HepG2 (cell line): ENCODE measurements around the gene SDF2. TPM values are rescaled to one million over a fixed set of nuclear protein-coding genes. Genes with fewer than 3 reads are reported as not detected.

Experiments used
- CTCF ChIP-seq: sonication (generic); formaldehyde crosslinking; IDR thresholded peaks from 2 replicates; pipeline ENCODE4 v1.5.0; 2020; ENCODE audit warnings: mild to moderate bottlenecking, missing genetic modification reagents, moderate library complexity
- DNMT3B ChIP-seq: conservative IDR thresholded peaks from 2 replicates; pipeline ENCODE4 v1.6.1; 2016; ENCODE audit warnings: missing biosample characterization, control low read depth
- DR1 ChIP-seq: sonication (generic); formaldehyde crosslinking; IDR thresholded peaks from 2 replicates; pipeline ENCODE4 v1.8.0; 2021; ENCODE audit warnings: mild to moderate bottlenecking, missing genetic modification reagents, inconsistent platforms
- ELF3 ChIP-seq: IDR thresholded peaks from 2 replicates; pipeline ENCODE4 v1.6.1; 2016; ENCODE audit warnings: missing genetic modification reagents, missing compliant biosample characterization
- GATA4 ChIP-seq: sonication (generic); IDR thresholded peaks from 2 replicates; pipeline ENCODE4 v1.6.1; 2016; ENCODE audit warnings: antibody characterized with exemption, low read depth, borderline replicate concordance
- HOXA5 ChIP-seq: sonication (generic); formaldehyde crosslinking; IDR thresholded peaks from 2 replicates; pipeline ENCODE4 v1.4.0; 2020; ENCODE audit warnings: missing genetic modification reagents
- JUN ChIP-seq: sonication (generic); formaldehyde crosslinking; IDR thresholded peaks from 2 replicates; pipeline ENCODE4 v1.4.0; 2020; ENCODE audit warnings: mild to moderate bottlenecking, missing genetic modification reagents
- KLF16 ChIP-seq, 2 experiments: sonication (generic) in 1 of 2; formaldehyde crosslinking in 1 of 2; IDR thresholded peaks; 2 replicates each; pipeline versions ENCODE4 v1.6.1 to v1.8.0; 2016 to 2023; ENCODE audit warnings: missing genetic modification reagents in 2 of 2, missing compliant biosample characterization in 1 of 2
- ONECUT2 ChIP-seq: sonication (generic); formaldehyde crosslinking; IDR thresholded peaks from 2 replicates; pipeline ENCODE4 v1.4.0; 2020; ENCODE audit warnings: missing genetic modification reagents
- PHF5A ChIP-seq: IDR thresholded peaks from one replicate; pipeline ENCODE4 v1.6.1; 2018; ENCODE audit warnings: low read depth, missing genetic modification reagents; ENCODE audit not compliant: unreplicated experiment
- RXRA ChIP-seq: sonication (generic); formaldehyde crosslinking; IDR thresholded peaks from 2 replicates; pipeline ENCODE4 v1.5.1; 2020; ENCODE audit warnings: missing genetic modification reagents
- WIZ ChIP-seq: sonication (generic); formaldehyde crosslinking; IDR thresholded peaks from 2 replicates; pipeline ENCODE4 v1.5.1; 2020; ENCODE audit warnings: mild to moderate bottlenecking, missing genetic modification reagents
- ZBTB4 ChIP-seq: sonication (generic); formaldehyde crosslinking; IDR thresholded peaks from 2 replicates; pipeline ENCODE4 v1.4.0; 2020; ENCODE audit warnings: missing genetic modification reagents, mild to moderate bottlenecking, borderline replicate concordance
- ZBTB7A ChIP-seq: sonication (generic); formaldehyde crosslinking; IDR thresholded peaks from 2 replicates; pipeline ENCODE4 v1.8.0; 2022; ENCODE audit warnings: mild to moderate bottlenecking, missing genetic modification reagents
- ZNF230 ChIP-seq: sonication (generic); formaldehyde crosslinking; IDR thresholded peaks from 2 replicates; pipeline ENCODE4 v1.4.0; 2020; ENCODE audit warnings: mild to moderate bottlenecking, missing genetic modification reagents
- ZNF629 ChIP-seq: sonication (generic); formaldehyde crosslinking; conservative IDR thresholded peaks from 2 replicates; pipeline ENCODE4 v1.5.0; 2020; ENCODE audit warnings: missing genetic modification reagents
- ZNF746 ChIP-seq: sonication (generic); formaldehyde crosslinking; IDR thresholded peaks from 2 replicates; pipeline ENCODE4 v1.8.0; 2022; ENCODE audit warnings: mild to moderate bottlenecking, missing genetic modification reagents
- ZNF816 ChIP-seq: sonication (generic); formaldehyde crosslinking; IDR thresholded peaks from 2 replicates; pipeline ENCODE4 v1.8.0; 2022; ENCODE audit warnings: missing genetic modification reagents, mild to moderate bottlenecking, borderline replicate concordance
- ZSCAN12 ChIP-seq: sonication (generic); formaldehyde crosslinking; IDR thresholded peaks from 2 replicates; pipeline ENCODE4 v1.9.0; 2021; ENCODE audit warnings: mild to moderate bottlenecking, missing genetic modification reagents
- polyA plus RNA-seq, 8 experiments: library from polyadenylated mRNA; depleted of rRNA in 3 of 8; stranded (reverse) in 7 of 8; unstranded in 1 of 8; fragments of >200 nt; fragmentation: Illumina TruSeq in 4 of 8; extraction: Trizol in 4 of 8; gene quantifications; 2 replicates each; pipeline versions ENCODE4 v1.2.1 to v1.2.3, GENCODE V29; 2011 to 2016; ENCODE audit warnings: low read depth in 4 of 8, missing spikeins in 1 of 8, mixed read lengths in 1 of 8; ENCODE audit not compliant: insufficient read depth in 1 of 8
- total RNA-seq, 5 experiments: library from RNA; depleted of rRNA; stranded (reverse); fragments of >200 nt; fragmentation: Illumina TruSeq; extraction: Trizol; gene quantifications; 2 replicates each; pipeline ENCODE4 v1.2.3, GENCODE V29; 2016; ENCODE audit warnings: low read depth in 1 of 5
- TF ChIP-seq, protein P1 (sequence below): sonication (generic); formaldehyde crosslinking; IDR thresholded peaks from 2 replicates; pipeline ENCODE4 v1.4.0; 2020; ENCODE audit warnings: missing genetic modification reagents

The SDF2 gene
- total and polyA plus RNA-seq, 2 of the 13 experiments (the other 11 are each of a cell fraction or from before 2014, with no cell fraction given), result 58.2 to 58.4 TPM

DNA sequence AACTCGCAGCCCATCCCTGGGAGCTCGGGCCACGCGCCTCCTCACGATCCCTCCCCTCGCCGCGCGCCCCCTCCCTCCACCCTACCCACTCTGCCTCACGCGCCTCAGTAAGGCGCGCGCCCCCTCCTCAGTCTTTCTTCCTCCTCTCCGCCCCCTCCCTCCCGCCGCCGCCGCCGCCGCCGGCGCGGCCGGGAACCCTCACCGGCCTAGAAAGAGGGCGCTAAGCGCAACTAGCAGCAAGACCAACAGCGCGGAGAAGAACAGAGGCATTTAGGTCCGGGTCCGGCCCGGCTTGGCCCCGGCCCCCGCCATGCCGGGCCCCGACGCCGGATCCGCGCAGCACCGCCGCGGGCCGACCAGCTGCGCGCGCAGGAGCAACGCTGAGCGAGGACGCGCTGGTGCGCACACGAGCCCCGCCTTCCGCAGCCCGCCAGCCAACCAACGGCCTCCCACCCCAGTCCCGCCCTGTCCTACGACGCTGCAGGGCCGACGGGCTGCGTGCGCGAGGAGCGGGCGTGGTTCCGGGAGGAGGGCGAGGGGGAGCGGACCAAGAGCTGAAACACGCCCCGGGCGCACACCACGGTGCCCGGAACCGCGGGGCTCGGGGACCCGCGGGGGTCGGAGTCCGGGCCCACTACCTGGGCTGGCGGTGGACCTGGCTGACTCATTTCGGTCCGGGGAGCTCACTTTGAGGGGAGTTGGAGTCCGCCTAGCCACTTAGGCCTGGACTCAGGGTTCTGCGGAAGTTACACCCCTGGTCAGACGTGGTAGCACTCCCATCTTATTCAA, 16.7 kb downstream of the SDF2 start, which contains the start of gene BLTP2 (continued):
- TF ChIP-seq ZBTB4 (peak; percentile 41; the same call in 1 of the 2 replicates), KLF16 (CRISPR knock-in tag; IDR thresholded peaks at IDR 0.05) (peak in 1 of 2 experiments; percentile 34; a peak in 1 of 4 replicates), ZSCAN12 (CRISPR knock-in tag) (no peak), ZBTB7A (0 out of 2 replicates have a peak, but pooled peaks have one; percentile 27), DNMT3B (CRISPR knock-in tag) (no peak), ONECUT2 (CRISPR knock-in tag) (no peak), ZNF230 (CRISPR knock-in tag) (peak; percentile 90; the same call in 1 of the 2 replicates), ZNF816 (CRISPR knock-in tag) (peak; percentile 83; the same call in 1 of the 2 replicates), DR1 (CRISPR knock-in tag) (peak; percentile 43; the same call in 1 of the 2 replicates), PHF5A (CRISPR knock-in tag) (peak; percentile 30), ZNF629 (no peak), HOXA5 (peak; percentile 59; the same call in 1 of the 2 replicates), WIZ (CRISPR knock-in tag) (no peak), GATA4 (no peak), JUN (CRISPR knock-in tag) (0 out of 2 replicates have a peak, but pooled peaks have one; percentile 53), CTCF (peak; percentile 23; the same call in 1 of the 2 replicates), RXRA (CRISPR knock-in tag) (peak; percentile 31; the same call in 1 of the 2 replicates), ZNF746 (CRISPR knock-in tag) (peak; percentile 75), ELF3 (CRISPR knock-in tag) (peak; percentile 89)
- TF ChIP-seq, protein P1, sequence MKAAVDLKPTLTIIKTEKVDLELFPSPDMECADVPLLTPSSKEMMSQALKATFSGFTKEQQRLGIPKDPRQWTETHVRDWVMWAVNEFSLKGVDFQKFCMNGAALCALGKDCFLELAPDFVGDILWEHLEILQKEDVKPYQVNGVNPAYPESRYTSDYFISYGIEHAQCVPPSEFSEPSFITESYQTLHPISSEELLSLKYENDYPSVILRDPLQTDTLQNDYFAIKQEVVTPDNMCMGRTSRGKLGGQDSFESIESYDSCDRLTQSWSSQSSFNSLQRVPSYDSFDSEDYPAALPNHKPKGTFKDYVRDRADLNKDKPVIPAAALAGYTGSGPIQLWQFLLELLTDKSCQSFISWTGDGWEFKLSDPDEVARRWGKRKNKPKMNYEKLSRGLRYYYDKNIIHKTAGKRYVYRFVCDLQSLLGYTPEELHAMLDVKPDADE (CRISPR knock-in tag), result peak; percentile 54; the same call in 1 of the 2 replicates
